Measurements from ENCODE around the gene MYO5C.

DNA sequence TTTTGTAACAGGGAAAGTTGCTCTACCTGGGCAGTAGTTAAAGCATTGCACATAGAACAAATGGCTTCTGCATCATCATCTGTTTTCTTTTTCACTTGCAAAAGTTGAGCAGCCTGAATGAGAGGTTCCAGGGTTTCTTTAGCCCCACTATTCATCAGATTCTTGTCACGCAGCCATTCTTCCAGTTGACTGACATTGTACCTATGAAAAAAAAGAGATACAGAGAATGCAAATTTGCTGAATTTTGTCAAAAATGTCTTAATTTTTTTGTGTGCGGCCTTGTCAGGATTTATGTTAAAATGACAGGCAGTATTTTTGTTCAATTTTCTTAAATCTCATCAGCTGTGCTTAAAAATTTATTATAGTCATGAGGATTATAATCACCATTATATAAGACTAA lies 21.4 kb upstream of the MYO5C start:
- TF ChIP-seq, protein P1, sequence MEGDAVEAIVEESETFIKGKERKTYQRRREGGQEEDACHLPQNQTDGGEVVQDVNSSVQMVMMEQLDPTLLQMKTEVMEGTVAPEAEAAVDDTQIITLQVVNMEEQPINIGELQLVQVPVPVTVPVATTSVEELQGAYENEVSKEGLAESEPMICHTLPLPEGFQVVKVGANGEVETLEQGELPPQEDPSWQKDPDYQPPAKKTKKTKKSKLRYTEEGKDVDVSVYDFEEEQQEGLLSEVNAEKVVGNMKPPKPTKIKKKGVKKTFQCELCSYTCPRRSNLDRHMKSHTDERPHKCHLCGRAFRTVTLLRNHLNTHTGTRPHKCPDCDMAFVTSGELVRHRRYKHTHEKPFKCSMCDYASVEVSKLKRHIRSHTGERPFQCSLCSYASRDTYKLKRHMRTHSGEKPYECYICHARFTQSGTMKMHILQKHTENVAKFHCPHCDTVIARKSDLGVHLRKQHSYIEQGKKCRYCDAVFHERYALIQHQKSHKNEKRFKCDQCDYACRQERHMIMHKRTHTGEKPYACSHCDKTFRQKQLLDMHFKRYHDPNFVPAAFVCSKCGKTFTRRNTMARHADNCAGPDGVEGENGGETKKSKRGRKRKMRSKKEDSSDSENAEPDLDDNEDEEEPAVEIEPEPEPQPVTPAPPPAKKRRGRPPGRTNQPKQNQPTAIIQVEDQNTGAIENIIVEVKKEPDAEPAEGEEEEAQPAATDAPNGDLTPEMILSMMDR (conservative IDR thresholded peaks at IDR 0.05 in 1 of 2, IDR thresholded peaks at IDR 0.05 in 1 of 2; ENCODE audit: low read depth in 1 of 2, low read length in 2 of 2) = no peak
- no peak for TF ChIP-seq EZH2 (IDR thresholded peaks at IDR 0.05; ENCODE audit: low read length, missing control alignments)
